ENCODE data around the gene LRRC8E.
A peak's percentile ranks its signal among the peaks of the same experiment; 100 is the strongest.
"Not testable (repeated sequence)": the region's sequence is repeated elsewhere in the genome, so short reads cannot be mapped to it uniquely, and the experiment has no call there.

LRRC8E gene

GRCh38 chr19:7908742-7909461 lies 20.6 kb downstream of the LRRC8E start:
- DNase-seq (ENCODE audit: low spot score): no peak

- DNase-seq (ENCODE audit: low spot score): no peak
Measured at GRCh38 chr19:7909471-7910067, 21.3 kb downstream of the LRRC8E start.

- DNase-seq (ENCODE audit: low spot score): no peak
Measured at GRCh38 chr19:7910321-7911161, 22.2 kb downstream of the LRRC8E start.

- DNase-seq (ENCODE audit: low spot score): no peak
Measured at GRCh38 chr19:7911508-7912143, 23.3 kb downstream of the LRRC8E start.

- DNase-seq (ENCODE audit: low spot score): no peak
Measured at GRCh38 chr19:7912144-7912696, 23.9 kb downstream of the LRRC8E start.

- DNase-seq (ENCODE audit: low spot score): no peak
Measured at GRCh38 chr19:7912697-7913564, 24.6 kb downstream of the LRRC8E start.

GRCh38 chr19:7913652-7914051 lies 25.3 kb downstream of the LRRC8E start:
- DNase-seq (ENCODE audit: low spot score): no peak

GRCh38 chr19:7914099-7914498 lies 25.8 kb downstream of the LRRC8E start:
- no peak for DNase-seq (ENCODE audit: low spot score)

GRCh38 chr19:7914598-7915045 lies 26.3 kb downstream of the LRRC8E start, which contains the start of gene TGFBR3L:
Gene TGFBR3L (plus strand): TSS chr19:7914830.
- DNase-seq (ENCODE audit: low spot score): no peak

GRCh38 chr19:7915250-7916102 lies 27.2 kb downstream of the LRRC8E start:
- no peak for DNase-seq (ENCODE audit: low spot score)

- peak; percentile 43 for DNase-seq (ENCODE audit: low spot score)
Measured at GRCh38 chr19:7916103-7916954, 28.0 kb downstream of the LRRC8E start.

- no peak for DNase-seq (ENCODE audit: low spot score)
Measured at GRCh38 chr19:7916955-7917266, 28.6 kb downstream of the LRRC8E start.

- DNase-seq (ENCODE audit: low spot score): peak; percentile 76
Measured at GRCh38 chr19:7917267-7918061, 29.2 kb downstream of the LRRC8E start.

- not testable (repeated sequence) for DNase-seq (ENCODE audit: low spot score)
Measured at GRCh38 chr19:7918062-7918614, 29.8 kb downstream of the LRRC8E start.

- no peak for DNase-seq (ENCODE audit: low spot score)
Measured at GRCh38 chr19:7918615-7919421, 30.5 kb downstream of the LRRC8E start.

- DNase-seq (ENCODE audit: low spot score): peak; percentile 93
Measured at GRCh38 chr19:7919610-7920518, 31.6 kb downstream of the LRRC8E start, which contains the start of gene SNAPC2. Gene SNAPC2 (plus strand): TSS chr19:7920338. CDS start chr19:7920367, 29 bp downstream.

All from AG20443 (cell line).